MCF 10A (cell line): Measurements from ENCODE around the gene OGFOD3. TPM values are rescaled to one million over a fixed set of nuclear protein-coding genes. Genes with fewer than 3 reads are reported as not detected.

ENCODE experiments used
- BruUV-seq: library from RNA; stranded (reverse); fragments of 400-500 nt; replicated peaks from 2 replicates; lab custom pipeline; 2021; lab: Mats Ljungman, UMichigan
- CTCF ChIA-PET: fragments of 300-600 bp; sonication (Branson Sonifier 250); formaldehyde crosslinking; extraction: SDS; loops from one replicate; lab custom pipeline; 2021; ENCODE audit warnings: antibody characterized with exemption, inconsistent platforms; lab: Yijun Ruan, JAX
- POLR2A ChIA-PET: fragments of 300-600, 350-650 bp; sonication (Branson Sonifier 250); formaldehyde crosslinking; extraction: SDS; loops from one replicate; lab custom pipeline; 2020; ENCODE audit warnings: antibody characterized with exemption, inconsistent platforms; lab: Yijun Ruan, JAX
- DNase-seq: peaks from one replicate; pipeline ENCODE4 v3.0.0-alpha.2; 2018; ENCODE audit not compliant: unreplicated experiment
- H3K27ac Mint-ChIP-seq: one replicate; pipeline ENCODE4 v1.8.0; 2022; ENCODE audit warnings: mild to moderate bottlenecking, low read depth, mixed read lengths; ENCODE audit not compliant: unreplicated experiment
- H3K27me3 Mint-ChIP-seq: one replicate; pipeline ENCODE4 v1.8.0; 2022; ENCODE audit warnings: mixed read lengths; ENCODE audit not compliant: insufficient read depth, unreplicated experiment
- H3K36me3 Mint-ChIP-seq: one replicate; pipeline ENCODE4 v1.8.0; 2022; ENCODE audit warnings: mild to moderate bottlenecking, moderate library complexity, mixed read lengths; ENCODE audit not compliant: insufficient read depth, unreplicated experiment
- H3K4me1 Mint-ChIP-seq: one replicate; pipeline ENCODE4 v1.8.0; 2022; ENCODE audit warnings: mixed read lengths; ENCODE audit not compliant: insufficient read depth, unreplicated experiment
- H3K4me3 Mint-ChIP-seq: one replicate; pipeline ENCODE4 v1.8.0; 2022; ENCODE audit warnings: mild to moderate bottlenecking, moderate library complexity, mixed read lengths; ENCODE audit not compliant: unreplicated experiment
- H3K9me3 Mint-ChIP-seq: one replicate; pipeline ENCODE4 v1.8.0; 2022; ENCODE audit warnings: mixed read lengths; ENCODE audit not compliant: unreplicated experiment
- intact Hi-C: fragments of 100-400 bp; cut with micrococcal nuclease; formaldehyde crosslinking; loops from 2 replicates; pipeline ENCODE4 v1.14.1; 2022
- total RNA-seq: library from RNA; stranded (reverse); gene quantifications from 2 replicates; pipeline ENCODE4 v1.2.3, GENCODE V29; 2022
- TF ChIP-seq, protein P1 (sequence below): fragments of 200-600 bp; IDR thresholded peaks from one replicate; pipeline ENCODE4 v1.8.0; 2022; ENCODE audit warnings: antibody characterized with exemption, mild to moderate bottlenecking; ENCODE audit not compliant: unreplicated experiment

OGFOD3 gene
- total RNA-seq, 1 experiment from 2014 or later = 21.1 TPM

DNA sequence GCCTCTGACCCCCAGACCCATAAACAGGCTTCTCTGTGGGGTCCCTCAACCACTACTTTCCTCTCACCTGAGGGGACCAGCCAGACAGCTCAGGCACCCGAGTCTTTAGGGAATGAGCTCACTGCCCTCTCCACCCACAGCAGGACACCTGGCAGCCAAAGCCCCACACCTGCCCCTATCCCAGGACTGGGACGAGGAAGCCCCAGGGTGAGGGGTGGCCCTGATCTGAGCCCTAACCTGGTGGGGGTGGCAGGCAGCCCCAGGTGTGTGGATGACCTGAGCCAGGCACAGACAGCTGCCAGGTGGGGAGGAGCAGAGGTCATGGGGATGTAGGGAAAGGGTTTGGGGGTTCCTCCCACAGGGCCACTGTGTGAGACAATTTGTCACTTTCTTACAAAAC lies 61.0 kb downstream of the OGFOD3 start:
- ChIA-PET CTCF (interaction anchor here (0.7 to 1.4 kb wide), 3 partner anchors 56 to 301 kb away, joined by 3 to 5 read pairs (median 3); partner anchors contain the start of genes HEXD and OGFOD3), POLR2A (interaction anchor here (0.6 to 0.8 kb wide), 2 partner anchors 10 to 60 kb away, joined by 3 read pairs; partner anchors contain the start of gene HEXD)
- TF ChIP-seq, protein P1, sequence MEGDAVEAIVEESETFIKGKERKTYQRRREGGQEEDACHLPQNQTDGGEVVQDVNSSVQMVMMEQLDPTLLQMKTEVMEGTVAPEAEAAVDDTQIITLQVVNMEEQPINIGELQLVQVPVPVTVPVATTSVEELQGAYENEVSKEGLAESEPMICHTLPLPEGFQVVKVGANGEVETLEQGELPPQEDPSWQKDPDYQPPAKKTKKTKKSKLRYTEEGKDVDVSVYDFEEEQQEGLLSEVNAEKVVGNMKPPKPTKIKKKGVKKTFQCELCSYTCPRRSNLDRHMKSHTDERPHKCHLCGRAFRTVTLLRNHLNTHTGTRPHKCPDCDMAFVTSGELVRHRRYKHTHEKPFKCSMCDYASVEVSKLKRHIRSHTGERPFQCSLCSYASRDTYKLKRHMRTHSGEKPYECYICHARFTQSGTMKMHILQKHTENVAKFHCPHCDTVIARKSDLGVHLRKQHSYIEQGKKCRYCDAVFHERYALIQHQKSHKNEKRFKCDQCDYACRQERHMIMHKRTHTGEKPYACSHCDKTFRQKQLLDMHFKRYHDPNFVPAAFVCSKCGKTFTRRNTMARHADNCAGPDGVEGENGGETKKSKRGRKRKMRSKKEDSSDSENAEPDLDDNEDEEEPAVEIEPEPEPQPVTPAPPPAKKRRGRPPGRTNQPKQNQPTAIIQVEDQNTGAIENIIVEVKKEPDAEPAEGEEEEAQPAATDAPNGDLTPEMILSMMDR = no peak
- Mint-ChIP-seq H3K27ac (no peak overlapping the region), H3K36me3 (no peaks in the 10 kb centered on the region), H3K27me3 (no peaks in the 10 kb centered on the region), H3K9me3 (no peaks in the 10 kb centered on the region), H3K4me3 (no peak overlapping the region), H3K4me1 (peaks cover 9% of the 10 kb centered on the region)
- BruUV-seq = no TSS peak
- no peak for DNase-seq
- intact Hi-C loops = loop anchor here (10.0 kb wide), 1 partner anchor 167 kb away; no protein-coding TSS in a partner anchor

DNA sequence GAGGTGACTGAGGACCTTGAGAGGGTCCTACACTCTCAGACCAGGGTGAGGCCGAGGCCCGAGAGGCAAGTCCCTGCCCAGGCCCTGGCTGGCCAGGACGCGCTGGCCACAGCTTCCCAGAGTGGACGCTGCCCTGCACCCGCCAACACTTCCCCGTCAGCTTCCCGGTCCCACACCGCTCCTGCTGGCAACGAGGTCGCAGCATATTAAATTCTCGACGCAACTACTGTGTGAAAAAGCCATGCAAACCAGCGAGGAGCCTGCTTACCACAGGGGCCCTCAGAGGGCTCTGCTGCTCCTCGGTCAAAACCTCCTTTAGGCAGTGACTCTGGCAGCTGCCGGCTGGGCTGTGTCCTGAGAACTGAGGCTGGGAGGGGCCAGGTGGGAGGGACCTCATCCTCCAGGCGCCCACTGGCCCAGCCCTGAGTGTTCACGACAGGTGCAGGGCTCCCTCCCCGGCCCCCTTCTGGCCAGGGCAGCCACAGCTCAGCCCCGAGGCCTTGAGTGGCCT lies 61.5 kb downstream of the OGFOD3 start:
- TF ChIP-seq, protein P1 = no peak
- ChIA-PET POLR2A (interaction anchor here (0.6 to 1.9 kb wide), 5 partner anchors 9 to 359 kb away, joined by 3 to 11 read pairs (median 3); partner anchors contain the start of gene FN3KRP), CTCF (interaction anchor here (0.7 to 1.4 kb wide), 2 partner anchors 14 to 61 kb away, joined by 3 read pairs; partner anchors contain the start of genes HEXD and OGFOD3)
- H3K27ac Mint-ChIP-seq = peak overlapping the region; percentile 73
- intact Hi-C loops = loop anchor here (10.0 kb wide), 1 partner anchor 168 kb away; no protein-coding TSS in a partner anchor
- H3K4me1 Mint-ChIP-seq = peaks cover 9% of the 10 kb centered on the region
- no peaks in the 10 kb centered on the region for H3K27me3 Mint-ChIP-seq
- BruUV-seq = no TSS peak
- no peaks in the 10 kb centered on the region for H3K9me3 Mint-ChIP-seq
- DNase-seq = no peak
- H3K36me3 Mint-ChIP-seq = no peaks in the 10 kb centered on the region
- H3K4me3 Mint-ChIP-seq = no peak overlapping the region

DNA sequence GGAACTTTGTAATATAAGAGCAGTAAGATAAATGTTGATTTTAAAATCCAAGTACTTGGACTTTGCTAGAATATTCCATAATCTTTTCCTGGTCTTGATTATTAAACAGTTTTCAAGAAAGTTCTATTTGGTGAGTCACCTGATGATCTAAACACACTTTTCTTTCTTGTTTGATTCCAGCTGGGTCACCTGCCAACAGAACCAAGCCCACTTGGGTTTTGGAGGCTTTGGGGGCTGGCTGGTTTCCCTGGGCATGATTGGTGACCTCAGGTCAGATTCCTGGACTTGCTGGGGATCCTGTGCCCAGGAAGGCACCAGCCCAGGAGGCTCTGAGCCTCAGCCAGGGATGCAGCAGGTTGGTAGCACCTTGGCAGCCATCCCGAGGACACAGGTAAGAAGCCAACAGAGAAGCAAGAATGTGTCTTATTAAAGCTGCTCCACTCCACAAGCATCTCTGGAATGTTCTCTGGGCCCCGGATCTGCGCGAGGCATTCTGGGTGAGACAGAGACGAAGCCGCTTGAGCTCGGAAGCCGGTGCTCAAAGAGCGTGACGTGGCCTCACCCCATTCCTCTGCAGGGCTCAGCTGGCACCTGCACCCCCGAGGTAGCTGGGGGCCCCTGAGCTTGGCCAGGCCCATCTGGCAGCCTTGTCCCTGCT lies 62.5 kb downstream of the OGFOD3 start:
- peaks cover 9% of the 10 kb centered on the region for H3K4me1 Mint-ChIP-seq
- no peaks in the 10 kb centered on the region for H3K36me3 Mint-ChIP-seq
- no peaks in the 10 kb centered on the region for H3K27me3 Mint-ChIP-seq
- peak; percentile 59 for DNase-seq
- no TSS peak for BruUV-seq
- intact Hi-C loops = loop anchor here (10.0 kb wide), 1 partner anchor 169 kb away; no protein-coding TSS in a partner anchor
- peak overlapping the region; percentile 73 for H3K27ac Mint-ChIP-seq
- POLR2A ChIA-PET = interaction anchor here (0.9 to 1.9 kb wide), 8 partner anchors 11 to 360 kb away, joined by 3 to 11 read pairs (median 4); partner anchors contain the start of genes FN3KRP and HEXD
- H3K4me3 Mint-ChIP-seq = no peak overlapping the region
- H3K9me3 Mint-ChIP-seq = no peaks in the 10 kb centered on the region
- TF ChIP-seq, protein P1 = no peak
- CTCF ChIA-PET = interaction anchor here (0.7 to 1.4 kb wide), 2 partner anchors 15 to 62 kb away, joined by 3 read pairs; partner anchors contain the start of genes HEXD and OGFOD3

DNA sequence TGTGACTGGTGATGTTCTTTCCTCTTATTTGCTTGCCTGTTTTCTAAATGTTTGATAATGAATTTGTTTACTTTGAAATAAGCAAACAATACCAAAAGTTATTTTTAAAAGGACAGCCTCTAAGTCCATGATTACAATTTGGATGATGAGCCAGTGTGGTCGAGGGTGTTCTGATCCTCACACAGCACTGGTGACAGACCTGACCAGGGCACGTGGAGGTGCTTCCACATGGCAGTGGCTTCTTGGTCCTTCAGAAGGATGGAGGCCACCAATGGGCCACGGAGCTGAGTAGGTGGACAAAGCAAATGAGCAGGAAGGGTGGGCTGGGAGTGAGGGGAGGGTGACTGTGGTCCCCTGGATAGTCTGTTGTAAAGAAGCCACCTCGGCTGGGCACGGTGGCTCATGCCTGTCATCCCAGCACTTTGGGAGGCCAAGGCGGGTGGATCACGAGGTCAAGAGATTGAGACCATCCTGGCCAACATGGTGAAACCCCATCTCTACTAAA lies 63.5 kb downstream of the OGFOD3 start:
- intact Hi-C loops = loop anchor here (10.0 kb wide), 1 partner anchor 170 kb away; no protein-coding TSS in a partner anchor
- Mint-ChIP-seq H3K27ac (no peak overlapping the region), H3K4me1 (peaks cover 9% of the 10 kb centered on the region), H3K4me3 (no peak overlapping the region), H3K9me3 (no peaks in the 10 kb centered on the region), H3K36me3 (no peaks in the 10 kb centered on the region), H3K27me3 (no peaks in the 10 kb centered on the region)
- TF ChIP-seq, protein P1 = no peak
- BruUV-seq = no TSS peak
- no peak for DNase-seq
- POLR2A ChIA-PET = interaction anchor here (1.9 kb wide), 1 partner anchor 173 kb away, joined by 6 read pairs; no protein-coding TSS in a partner anchor
- CTCF ChIA-PET = no interaction called here
